Activated effector memory CD4-positive, alpha-beta T cell treated with anti-CD3 and anti-CD28 coated beads, Interleukin-2, amount 50 U/mL, for 16 hours (primary cell): ENCODE measurements around the gene C11orf86.
"Not testable (repeated sequence)": the region's sequence is repeated elsewhere in the genome, so short reads cannot be mapped to it uniquely, and the experiment has no call there.

ENCODE experiments used
- DNase-seq: peaks from one replicate; pipeline ENCODE4 v3.0.0-alpha.2; 2020

Gene C11orf86, protein sequence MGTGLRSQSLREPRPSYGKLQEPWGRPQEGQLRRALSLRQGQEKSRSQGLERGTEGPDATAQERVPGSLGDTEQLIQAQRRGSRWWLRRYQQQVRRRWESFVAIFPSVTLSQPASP

DNA sequence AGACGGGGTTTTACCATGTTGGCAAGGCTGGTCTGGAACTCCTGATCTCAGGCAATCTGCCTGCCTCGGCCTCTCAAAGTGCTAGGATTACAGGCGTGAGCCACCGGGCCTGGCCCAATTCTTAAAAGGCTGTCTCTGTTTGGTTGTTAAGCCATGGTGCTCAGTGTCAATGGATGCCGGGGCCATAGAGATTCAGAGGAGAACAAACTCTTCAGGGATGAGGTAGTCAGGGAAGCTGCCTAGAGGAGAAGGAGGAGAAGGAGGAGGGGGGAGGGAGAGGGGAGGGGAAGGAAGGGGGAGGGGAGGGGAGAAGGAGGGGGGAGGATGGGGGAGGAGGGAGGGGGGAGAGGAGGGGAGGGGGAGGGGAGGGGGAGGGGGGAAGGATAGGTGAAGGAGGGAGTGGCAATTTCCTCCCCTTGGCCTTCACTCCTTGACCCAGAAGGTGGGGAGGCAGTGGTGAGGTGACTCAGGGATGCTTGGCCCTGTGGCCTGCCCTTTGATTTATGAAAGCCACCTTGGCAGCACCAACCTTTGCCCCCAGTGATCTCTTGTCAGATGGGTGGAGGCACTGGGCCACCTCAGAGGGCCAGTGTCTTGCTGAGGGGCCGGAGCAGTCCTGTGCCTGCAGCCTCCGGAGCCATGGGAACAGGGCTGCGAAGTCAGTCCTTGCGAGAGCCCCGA is at the start of gene C11orf86:
TSS of gene C11orf86 (plus strand) at position 581 of the 681 bp plus-strand sequence. CDS start at position 640, 59 bp downstream.
- DNase-seq = no peak

DNA sequence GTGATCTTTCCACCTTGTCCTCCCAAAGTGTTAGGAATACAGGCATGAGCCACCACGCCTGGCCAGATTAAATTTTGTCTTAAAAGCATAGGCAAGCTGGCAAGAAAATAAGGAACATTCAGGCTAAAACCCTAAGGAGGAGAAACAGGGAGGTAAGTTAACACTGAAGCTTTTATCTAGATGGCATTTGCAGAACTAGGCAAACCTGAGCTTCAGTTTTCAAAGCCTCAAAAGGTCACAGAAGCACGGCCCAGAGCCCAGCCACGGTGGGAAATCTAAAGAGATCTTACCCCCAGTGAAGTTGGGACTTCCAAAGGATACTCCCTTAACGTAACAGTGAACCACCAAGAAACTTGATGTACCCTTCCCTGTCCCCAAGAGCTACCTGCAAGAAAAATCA is 45.4 kb upstream of the C11orf86 start:
- no peak for DNase-seq

DNA sequence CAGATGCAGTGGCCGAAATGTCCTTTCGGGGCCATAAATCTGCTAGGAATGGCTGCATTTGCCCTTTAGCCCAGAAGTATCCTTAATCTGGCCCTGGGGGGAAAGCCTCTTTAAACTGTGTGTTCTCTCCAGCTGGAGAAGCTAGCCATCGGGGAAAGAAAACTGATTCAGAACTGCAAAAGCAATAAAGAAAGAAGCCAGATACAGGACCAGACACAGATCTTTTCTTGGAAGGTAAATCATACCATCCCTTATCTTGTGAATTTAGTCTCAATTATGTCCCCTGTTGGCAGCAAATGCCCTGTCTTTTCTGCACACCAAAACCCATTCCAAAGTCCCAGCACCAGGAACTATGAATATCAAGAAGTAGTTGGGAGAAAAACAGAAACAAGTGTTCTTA is 42.6 kb upstream of the C11orf86 start:
- DNase-seq = no peak

DNA sequence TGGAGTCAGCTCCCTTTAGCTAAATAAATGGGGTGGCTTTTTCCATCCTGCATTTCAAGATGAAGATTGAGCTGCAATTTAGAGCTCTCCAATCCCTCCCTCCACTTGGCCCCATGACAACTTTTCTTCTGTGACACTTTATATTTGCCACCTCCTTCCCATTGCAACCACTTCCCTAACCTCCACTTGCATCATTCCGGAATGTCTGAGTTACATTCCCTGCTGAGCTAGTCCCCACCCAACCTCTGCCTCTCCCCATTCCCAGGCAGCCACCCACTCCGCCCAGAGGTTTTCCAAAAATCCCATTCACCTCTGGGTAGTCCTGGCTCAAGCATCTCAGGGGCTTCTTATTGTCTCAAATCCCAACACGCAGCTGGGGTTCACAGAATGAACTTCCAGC is 41.6 kb upstream of the C11orf86 start:
- no peak for DNase-seq

DNA sequence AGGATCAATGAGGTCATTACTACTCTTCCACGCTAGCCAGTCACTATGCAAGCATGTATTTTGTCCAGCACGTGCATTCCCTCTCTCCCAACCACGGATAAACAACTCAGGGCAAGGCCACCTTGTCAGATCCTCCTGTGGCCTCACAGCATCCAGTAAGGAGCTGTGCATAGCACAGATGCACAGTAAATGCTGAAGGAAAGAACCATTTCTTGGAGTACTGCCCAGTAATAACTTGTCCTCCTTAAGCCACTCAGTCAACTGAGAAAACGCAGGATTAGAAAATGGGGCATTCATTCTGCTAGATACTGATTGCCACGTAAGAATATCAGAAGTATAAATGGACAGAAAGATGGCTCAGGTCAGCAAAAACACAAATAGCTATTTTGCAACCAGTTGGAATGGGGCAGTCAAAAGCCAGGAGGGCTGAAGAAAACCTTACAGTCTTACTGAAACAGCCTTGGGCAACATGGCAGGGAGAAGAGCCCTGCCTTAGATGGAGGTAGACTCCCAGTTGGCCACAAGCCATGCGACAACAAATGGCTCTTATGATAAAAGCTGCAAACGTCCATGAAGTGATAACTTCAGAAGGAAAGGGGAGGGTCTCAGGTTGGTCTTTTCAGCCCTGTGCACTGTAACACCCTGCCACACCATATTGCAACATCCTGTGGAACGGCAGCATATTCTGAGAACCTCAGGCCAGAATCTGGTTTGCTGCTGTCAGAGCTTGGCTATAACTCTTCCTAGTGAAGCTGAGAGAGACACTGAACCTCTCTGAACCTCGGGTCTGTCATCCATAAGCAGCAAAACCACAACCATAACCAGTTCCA is 39.9 kb upstream of the C11orf86 start:
- no peak for DNase-seq

DNA sequence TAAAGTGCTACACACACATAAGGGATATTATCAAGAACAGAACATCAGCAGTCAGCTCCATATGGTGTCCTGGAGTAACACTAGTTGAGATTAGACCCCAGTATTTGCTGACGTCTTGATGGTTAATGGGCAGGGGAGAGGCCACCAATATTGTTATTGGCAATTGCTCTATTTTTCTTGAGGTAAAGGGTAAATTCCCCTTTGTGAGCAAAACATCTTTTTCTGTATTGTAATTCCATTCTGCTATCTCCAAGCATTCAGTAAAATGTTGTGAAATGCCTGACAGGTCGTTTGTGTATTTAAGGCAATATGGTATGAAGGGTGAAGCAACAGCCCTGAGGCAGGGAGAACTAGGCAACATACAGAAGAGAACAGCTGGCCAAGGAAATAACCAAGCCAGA is 38.8 kb upstream of the C11orf86 start:
- no peak for DNase-seq

DNA sequence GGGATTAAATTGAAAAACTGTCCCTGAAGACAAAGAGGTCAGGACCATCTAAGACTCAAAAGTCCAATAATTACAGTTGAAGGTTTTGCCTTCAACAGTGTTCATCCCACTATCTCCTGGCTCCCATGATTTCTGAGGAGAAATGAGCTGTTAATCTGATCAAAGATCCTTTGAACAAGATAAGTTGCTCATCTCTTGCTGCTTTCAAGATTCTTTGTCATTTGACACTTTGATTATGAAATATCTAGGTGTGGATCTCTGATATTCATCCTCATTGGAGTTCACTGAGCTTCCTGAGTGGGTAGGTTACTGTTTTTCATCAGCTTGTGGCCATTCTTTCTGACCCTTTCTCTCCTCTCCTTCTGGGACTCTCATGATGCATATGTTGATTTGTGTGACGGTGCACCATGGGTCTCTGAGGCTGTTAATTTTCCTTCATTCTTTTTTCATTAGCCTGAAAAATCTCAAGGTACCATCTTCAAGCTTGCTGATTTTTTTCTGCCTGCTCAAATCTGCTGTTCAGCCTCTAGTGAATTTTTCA is 37.8 kb upstream of the C11orf86 start:
- DNase-seq = no peak

DNA sequence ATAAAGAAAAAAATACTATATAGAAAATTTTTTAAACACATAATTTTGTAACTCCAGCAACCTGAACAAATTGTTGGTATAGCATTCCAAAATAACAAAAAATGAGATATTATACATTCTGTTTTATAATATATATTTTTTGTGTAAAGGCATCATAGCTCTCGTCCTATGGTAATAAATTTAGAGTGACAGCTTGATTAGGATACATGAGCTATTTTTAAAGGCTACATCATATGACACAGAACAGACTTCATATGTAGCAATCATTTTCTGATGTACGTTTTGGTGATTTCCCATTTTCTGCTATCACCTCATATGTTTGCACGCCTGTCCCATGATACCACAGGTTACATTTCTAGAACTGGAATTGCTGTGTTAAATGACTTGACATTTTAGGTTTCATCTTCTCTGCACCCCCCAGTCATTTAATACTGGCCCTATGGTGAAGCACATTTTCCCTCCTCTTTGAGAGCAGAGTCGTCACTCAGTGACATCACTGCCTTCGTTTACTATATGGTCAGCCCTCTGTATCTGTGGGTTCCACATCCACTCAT is 36.4 kb upstream of the C11orf86 start:
- no peak for DNase-seq

DNA sequence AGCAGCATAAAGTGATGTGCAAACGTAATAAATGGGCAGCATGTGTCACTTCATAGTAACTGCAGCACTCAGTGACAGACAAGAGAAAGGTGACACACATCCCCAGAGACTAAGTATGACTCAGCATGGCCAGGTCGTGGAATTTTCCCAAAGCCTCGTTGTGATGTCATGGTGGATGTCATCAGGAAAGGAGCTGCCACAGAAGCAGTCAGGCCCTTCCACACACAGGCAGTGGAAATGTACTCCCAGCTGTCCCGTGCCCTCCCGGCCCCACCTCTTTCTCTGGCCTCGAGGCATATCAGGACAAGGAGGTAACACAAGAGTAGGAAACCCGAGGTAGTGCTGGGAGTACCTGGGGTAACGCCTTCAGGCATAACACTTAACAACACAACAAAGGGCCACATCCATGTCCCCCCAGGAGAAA is 25.0 kb upstream of the C11orf86 start:
- peak; percentile 68 for DNase-seq

DNA sequence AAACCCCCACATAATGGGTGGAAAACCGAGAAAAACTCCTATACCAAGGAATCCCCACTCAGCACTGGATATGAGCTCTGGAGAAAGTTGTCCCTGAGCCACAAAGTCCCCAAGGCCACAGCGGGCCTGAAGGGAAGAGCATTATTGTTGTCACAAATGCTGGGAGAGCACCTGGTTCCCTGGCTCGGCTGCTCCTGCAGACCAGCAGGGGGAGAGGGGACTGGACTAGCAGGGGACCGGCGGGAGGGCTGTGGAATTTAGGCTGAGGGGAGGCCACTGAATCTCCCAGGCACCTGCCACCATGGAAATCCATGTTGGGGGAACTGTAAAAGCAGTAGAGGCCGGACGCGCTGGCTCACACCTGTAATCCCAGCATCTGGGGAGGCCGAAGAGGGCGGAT is 24.0 kb upstream of the C11orf86 start:
- no peak for DNase-seq

DNA sequence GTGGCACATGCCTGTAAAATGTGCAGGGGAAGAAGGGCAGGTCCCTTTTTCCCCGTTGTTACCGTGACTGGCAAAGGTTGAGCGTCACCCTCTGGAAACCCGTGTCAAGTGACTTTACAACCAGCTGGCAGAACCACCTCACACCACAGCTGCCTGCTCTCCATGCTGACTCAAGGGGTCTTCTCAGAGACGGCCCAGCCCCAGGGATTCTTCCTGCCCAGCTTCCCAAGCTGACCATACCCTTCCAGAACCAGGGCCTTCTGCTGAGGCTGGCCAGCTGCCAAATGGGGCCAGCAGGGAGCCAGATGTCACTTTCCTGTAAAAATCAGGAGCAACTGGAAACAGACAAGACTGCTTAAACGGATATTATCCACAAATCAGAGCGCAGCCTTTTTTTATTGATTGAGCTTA is 23.2 kb upstream of the C11orf86 start:
- DNase-seq = no peak

DNA sequence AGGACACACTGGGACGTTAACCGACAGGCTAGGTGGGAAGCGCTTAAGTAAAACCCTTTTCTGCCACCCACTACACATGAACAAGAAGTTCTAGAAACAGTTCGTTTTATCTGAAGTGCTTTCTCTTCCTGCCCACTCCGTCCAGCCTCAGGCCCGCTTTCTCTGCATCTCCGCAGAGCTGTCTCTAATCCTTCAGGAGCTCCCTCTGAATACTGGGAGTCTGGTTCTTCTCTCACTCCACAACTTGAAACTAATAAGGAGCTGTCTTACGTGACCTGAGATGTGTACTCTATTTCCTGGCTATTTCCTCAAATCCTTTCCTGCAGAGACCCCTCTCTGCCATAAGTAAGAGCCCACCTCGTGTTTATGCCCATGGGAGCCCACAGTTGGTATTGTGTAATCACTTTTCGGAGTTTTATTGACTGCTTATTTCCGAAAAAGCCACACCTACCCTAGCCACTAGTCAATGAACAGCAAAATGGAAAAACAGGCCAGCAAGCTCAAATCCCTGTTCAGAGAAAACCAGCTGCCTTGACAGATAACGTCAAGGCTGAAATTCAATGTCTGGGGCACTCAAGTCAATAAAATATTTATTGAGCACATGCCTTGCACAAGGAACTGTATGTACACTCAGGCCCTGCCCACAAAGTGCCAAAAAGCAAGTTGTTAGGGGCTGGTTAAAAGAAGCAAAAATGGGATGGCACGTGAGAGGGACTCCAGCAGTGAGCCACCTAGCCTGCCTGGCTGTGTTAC is 21.8 kb upstream of the C11orf86 start:
- DNase-seq = no peak

DNA sequence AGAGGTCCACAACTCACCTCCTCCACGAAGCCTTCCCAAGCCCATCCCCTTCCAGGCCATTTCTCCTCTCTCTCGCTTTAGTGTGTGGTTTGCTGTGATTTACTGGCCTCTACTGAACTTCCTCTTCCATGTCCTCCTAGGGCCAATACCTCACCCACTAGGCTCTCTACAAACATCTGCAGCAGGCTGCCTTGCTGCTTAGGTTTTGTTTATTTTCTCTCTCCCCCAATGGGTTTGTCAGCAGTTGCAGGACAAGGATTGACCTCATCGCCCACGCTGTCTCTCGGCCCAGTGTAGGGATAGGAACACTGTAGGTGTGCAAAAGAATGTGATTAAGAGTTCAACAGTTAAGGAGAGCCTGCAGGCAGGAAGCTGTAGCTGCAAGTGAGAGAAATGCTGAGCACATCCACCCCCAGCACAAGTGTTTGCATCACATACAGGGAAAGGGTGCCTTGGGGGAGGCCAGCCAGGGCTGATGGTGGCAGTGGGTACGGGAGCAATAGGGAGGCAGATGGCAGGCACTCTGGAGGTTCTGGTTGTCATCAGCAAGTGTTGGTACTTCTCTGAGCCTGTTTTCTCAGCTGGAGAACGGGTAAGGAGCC is 18.3 kb upstream of the C11orf86 start:
- no peak for DNase-seq

DNA sequence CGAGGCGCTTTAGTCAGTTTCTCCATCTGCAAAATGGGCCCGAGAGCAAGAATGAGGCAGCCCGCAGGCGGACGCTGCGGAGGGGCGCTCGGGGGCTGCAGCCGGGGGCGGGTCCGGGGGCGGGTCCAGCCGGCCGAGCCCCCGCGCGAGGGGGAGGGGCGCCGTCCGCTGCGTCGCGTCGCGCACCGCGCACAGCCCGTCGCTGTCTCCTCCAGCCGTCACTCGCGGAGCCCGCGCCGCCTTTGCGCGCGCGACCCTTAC is 17.2 kb upstream of the C11orf86 start:
- no peak for DNase-seq

DNA sequence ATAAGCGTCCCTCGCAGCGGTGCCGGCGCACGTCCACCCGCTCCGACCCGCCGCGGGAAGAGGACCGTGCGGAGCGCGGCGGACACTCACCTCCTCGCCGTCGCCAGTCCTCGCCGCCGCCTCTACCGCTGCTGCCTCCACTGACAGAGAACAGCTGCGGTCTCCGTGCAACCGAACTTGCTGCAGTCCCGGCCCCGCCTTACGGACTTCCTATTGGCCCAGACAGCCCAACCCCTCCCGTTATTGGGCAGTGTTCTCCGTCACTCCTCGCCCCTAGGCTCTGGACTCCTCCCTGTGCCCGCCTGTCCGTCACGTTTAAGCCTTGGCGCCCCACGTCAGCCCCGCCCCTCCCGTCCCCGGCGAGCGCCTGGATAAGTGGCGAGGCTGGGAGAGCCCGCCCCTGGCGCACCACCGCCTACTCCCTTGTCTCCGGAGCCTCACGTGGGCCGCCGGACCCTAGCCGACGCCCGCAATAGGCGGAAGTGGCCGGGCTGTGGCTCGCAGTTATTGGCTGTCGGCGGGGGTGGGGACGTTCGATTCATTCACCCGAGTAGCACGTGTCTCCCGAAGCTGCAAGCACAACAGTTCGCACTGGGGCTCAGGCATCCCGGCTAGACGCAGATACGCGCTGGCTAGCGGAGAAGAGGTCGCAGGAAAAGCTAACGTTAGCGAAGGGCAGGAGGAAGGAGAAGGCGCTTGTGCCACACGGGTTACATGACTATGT is 16.7 kb upstream of the C11orf86 start, which contains the start of gene PC:
TSS of gene PC (minus strand) at position 152 of the 724 bp plus-strand sequence. CDS start 86,224 bp downstream, outside the sequence.
- DNase-seq = peak; percentile 99

DNA sequence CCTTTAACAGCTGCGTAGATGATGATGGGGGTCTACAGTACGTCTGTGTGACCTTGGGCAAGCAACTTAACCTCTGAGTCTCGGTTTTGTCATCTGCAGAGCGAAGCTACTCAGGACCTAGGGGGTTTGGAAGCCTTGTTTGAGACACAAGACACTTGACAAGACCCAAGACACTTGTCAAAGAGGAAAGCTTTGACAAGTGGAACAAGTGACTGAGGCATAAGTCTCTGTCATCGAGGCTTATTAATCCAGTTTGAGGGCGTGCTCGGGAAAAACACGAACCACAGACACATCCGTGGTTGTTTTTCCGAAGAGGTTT is 16.2 kb upstream of the C11orf86 start:
- no peak for DNase-seq

DNA sequence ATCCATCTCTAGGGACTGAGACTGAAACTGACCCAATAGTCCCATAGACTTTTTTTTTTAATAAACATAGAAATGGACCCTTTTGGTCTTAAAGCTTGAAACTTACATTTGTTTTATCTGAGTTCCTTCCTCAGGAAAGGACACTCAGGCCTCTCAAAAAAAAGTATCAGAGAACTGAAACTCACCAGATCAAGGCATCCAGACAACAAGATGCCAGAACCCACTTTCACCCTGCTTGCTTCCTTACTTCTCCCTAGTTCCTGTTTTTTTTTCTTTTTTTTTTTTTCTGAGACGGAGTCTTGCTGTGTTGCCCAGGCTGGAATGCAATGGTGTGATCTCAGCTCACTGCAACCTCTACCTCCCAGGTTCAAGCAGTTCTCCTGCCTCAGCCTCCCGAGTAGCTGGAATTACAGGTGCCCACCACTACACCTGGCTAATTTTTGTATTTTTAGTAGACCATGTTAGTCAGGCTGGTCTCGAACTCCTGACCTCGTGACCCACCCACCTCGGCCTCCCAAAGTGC is 13.4 kb upstream of the C11orf86 start:
- not testable (repeated sequence) for DNase-seq

DNA sequence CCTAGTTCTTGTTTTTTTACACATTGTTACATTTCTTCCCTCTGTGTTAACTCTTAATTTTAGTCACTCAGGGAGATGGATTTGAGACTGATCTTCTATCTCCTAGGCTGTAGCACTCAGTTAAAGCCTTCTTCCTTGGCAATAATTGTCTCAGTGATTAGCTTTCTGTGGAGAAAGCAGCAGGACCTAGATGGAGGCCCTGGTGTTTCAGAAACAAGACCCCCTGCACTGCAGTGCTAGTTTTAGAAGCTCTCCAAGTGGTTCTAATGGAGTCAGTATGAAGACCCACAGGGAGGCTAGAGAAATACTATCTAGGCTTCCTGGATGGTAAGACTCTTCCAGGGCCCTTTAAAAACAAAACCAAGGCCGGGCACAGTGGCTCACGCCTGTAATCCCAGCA is 12.9 kb upstream of the C11orf86 start:
- no peak for DNase-seq

DNA sequence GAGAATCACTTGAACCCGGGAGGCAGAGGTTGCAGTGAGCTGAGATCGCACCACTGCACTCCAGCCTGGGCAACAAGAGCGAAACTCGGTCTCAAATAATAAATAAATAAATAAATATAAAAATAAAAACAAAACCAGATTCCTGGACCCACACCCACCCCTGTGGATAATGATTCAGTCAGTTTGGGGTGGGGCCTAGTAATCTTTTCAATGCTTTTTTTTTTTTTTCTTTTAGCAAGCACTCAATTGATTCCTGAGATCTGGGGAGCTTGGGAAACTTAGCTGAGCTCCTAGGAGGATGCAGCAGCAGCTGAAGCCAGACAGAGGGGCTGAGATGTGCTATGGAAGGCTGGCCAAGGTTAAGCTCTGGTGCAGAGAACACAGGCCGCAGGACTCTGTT is 12.3 kb upstream of the C11orf86 start:
- no peak for DNase-seq

DNA sequence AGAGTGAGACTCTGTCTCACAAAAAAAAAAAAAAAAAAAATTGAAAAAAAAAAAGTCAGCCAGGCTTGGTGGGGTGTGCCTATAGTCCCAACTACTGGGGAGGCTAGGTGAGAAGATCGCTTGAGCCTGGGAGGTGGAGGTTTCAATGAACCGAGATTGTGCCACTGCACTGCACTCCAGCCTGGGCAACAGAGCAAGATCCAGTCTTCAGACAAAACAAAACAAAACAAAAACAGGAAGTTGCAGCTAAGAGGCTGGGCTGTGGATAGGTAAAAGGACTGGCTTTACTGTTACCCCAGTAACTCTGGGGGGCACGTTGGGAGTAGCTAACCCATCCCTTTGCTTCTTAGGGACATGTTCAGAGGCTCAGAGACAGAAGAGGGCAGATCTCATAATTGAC is 10.6 kb upstream of the C11orf86 start:
- DNase-seq = no peak

DNA sequence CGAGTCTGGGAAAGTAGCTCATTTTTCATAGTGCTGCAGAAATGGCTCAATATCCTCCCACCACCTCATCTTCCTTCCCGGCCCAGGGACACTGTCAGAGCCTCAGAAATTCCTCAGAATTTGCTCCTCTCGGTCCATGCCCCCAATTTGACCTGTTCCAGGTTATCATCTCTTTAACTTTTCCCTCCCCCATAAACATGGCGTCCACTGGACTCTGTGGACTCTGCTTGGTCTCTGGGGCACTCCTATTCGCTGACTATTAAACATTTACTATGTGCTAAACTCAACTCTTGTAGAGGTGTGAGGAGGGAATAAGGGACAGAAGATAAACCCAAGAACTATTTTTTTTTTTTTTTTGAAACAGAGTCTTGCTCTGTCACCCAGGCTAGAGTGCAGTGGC is 8.8 kb upstream of the C11orf86 start:
- DNase-seq = no peak
